Activated T-helper 1 cell treated with anti-CD3 and anti-CD28 coated beads, Interleukin-2, amount 50 U/mL, for 16 hours (primary cell): ENCODE results near the gene CREB3L2.
"Not testable (repeated sequence)": the region's sequence is repeated elsewhere in the genome, so short reads cannot be mapped to it uniquely, and the experiment has no call there.

Experiments
- DNase-seq, 2 donors: peaks; one replicate each; pipeline ENCODE4 v3.0.0-alpha.2; 2020; ENCODE audit warnings: low read depth in 1 of 2, low spot score in 1 of 2

CREB3L2 gene

GRCh38 chr7:137908106-137908505 lies 93.8 kb downstream of the CREB3L2 start:
- no peak for DNase-seq

- not testable (repeated sequence) for DNase-seq
These were observed 95.2 kb downstream of the CREB3L2 start for GRCh38 chr7:137906636-137907035.

GRCh38 chr7:137904833-137905232 lies 97.1 kb downstream of the CREB3L2 start:
- DNase-seq: no peak

GRCh38 chr7:137903382-137904169 lies 98.3 kb downstream of the CREB3L2 start:
- DNase-seq: peak in 1 of 2 donors; percentile 33

- no peak for DNase-seq
These were observed 101.7 kb downstream of the CREB3L2 start for GRCh38 chr7:137900137-137900536.

GRCh38 chr7:137898839-137899721 lies 102.8 kb downstream of the CREB3L2 start:
- DNase-seq: peak; percentile 49 to 55

- DNase-seq: no peak
These were observed 106.3 kb downstream of the CREB3L2 start for GRCh38 chr7:137895301-137896221.

GRCh38 chr7:137893143-137893742 lies 108.6 kb downstream of the CREB3L2 start:
- DNase-seq: no peak

- DNase-seq: no peak
These were observed 110.8 kb downstream of the CREB3L2 start for GRCh38 chr7:137891016-137891655.

GRCh38 chr7:137890449-137890921 lies 111.4 kb downstream of the CREB3L2 start:
- no peak for DNase-seq

GRCh38 chr7:137888241-137888640 lies 113.6 kb downstream of the CREB3L2 start:
- DNase-seq: no peak

- no peak for DNase-seq
These were observed 115.1 kb downstream of the CREB3L2 start for GRCh38 chr7:137886746-137887145.

- no peak for DNase-seq
These were observed 115.6 kb downstream of the CREB3L2 start for GRCh38 chr7:137886281-137886680.

GRCh38 chr7:137885678-137886077 lies 116.2 kb downstream of the CREB3L2 start:
- no peak for DNase-seq

- no peak for DNase-seq
These were observed 119.1 kb downstream of the CREB3L2 start for GRCh38 chr7:137882806-137883205.

- no peak for DNase-seq
These were observed 119.6 kb downstream of the CREB3L2 start for GRCh38 chr7:137882261-137882668.

- no peak for DNase-seq
These were observed 120.2 kb downstream of the CREB3L2 start for GRCh38 chr7:137881607-137882260.

- DNase-seq: no peak
These were observed 121.5 kb downstream of the CREB3L2 start for GRCh38 chr7:137880432-137880831.

GRCh38 chr7:137879357-137880158 lies 122.3 kb downstream of the CREB3L2 start:
- DNase-seq: no peak
